GM18499 (cell line): Measurements from ENCODE around the gene ECE1.

ENCODE experiments used
- ATAC-seq: cut with Tn5 transposase; IDR thresholded peaks from one replicate; pipeline ENCODE4 v1.9.1; 2021; ENCODE audit warnings: moderate number of reproducible peaks; ENCODE audit not compliant: insufficient read depth, unreplicated experiment

Gene ECE1

DNA sequence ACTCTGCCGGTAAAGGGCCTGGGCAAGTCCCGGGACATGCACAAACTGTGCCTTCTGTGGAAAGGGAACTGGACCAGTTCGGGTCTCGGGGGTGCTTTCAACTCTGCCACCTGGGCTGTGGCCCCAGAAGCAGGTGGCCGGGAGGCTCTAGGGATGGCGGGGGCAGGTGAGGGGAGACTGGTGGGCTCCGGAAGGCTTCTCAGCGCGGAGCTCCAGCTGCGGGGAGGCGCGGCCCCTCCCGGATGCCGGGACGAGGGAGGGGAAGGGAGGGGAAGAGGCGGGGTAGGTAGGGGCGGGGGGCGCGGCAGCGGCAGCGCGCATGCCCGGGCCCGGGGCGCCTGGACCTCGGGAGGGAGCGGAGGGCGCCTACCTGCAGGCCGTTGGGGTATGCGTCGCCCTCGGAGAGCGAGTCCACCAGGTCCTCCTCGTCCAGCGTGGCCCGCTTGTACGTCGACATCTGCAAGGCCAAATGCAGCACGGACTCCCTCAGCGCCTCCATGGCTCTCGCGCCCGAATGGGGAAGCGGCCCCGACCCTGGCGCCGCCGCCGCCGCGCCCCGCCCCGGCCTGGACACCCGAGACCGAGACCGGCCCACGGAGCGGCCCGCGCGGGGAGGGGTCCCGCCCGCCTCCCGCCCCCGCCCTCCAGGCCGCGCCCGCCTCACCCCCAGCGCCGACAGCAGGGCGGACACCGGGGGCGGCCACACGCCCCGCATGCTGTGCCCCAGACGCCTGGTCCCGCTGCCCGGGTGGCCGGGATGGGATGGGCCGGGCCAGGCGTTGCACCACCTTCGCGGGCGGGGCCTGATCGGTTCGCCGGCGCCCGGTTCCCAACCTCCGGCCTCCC is at the start of gene ECE1:
Gene ECE1 (minus strand): TSS at position 764 of the 846 bp plus-strand sequence. CDS start 49 bp downstream, at position 715.
- ATAC-seq: no peak

DNA sequence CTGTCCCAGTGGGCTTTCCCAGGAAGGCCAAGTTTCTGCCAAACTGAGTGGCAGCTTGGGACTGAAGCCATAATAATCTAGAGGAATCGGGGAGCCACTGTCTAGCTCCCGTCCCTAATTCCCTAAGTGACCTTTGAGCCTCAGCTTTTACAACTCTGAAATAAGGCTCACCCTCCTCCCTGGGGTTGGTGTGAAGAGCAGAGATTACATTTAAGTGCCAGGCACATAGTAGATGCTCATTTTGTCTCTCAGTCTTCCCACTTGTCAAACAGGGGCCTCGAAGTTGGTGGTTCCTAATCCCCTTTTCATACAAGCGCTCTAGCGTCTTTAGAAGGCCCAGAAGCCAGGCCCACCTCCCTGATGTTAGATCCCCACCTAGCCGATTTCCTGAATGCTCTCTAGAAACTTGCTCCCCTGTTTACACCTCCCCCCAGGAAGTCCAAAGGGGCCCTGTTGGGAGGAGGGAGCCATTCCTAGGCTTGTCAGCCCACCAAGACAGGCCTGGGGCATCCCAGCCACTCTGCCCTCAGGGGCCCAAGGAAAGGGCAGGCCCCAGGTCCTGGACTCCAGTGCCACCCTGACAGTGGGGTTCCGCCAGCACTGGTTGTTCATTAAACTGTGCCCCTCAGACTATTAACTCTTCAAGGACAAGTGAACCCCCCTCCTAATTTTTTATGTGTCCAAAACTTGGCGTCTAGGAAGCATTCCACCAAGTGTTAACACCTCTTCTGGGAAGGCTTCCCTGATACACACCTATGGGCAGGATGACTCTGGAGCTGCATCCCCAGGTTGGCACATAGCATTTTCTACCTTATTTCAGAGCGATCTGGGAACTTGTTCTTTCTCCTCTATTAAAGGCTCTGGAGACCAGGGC is 49.3 kb upstream of the ECE1 start:
- ATAC-seq: no peak

DNA sequence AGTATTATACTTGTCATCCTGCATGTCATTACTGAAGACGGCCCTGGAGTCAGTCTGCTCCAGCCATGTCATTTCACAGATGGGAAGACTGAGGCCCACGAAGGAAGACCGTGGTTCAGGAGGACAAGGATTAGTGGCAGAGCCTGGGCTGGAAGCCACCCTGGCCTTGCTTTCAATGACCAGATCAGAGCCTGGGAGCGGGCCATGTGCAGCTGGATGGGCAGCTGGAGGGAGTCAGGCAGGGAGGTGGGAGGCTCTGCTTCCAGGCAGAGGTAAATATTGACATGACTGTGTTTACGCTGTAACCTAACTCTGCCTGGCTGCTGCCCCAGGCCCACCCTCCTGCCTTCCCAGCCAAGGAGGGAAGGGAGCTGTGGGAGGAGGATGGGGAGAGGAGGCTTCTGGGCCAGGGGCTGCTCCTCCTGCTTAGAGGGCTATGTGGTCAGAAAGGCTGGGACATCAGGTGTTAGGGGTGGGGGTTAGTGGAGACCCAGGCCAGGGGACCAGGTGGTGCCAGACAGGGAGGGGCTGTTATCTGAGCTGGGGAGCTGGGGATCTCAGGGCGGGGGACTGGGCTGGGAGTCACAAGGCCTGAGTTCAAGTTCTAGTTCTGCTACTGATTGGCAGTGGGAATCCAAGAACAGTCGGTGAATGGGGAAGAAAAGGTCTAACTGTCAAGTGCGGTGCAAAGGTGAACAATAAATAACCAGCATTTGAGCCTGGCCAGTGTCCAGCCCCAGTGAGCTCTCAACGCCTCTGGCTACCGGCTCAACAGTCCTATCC is 48.5 kb upstream of the ECE1 start:
- ATAC-seq: no peak

DNA sequence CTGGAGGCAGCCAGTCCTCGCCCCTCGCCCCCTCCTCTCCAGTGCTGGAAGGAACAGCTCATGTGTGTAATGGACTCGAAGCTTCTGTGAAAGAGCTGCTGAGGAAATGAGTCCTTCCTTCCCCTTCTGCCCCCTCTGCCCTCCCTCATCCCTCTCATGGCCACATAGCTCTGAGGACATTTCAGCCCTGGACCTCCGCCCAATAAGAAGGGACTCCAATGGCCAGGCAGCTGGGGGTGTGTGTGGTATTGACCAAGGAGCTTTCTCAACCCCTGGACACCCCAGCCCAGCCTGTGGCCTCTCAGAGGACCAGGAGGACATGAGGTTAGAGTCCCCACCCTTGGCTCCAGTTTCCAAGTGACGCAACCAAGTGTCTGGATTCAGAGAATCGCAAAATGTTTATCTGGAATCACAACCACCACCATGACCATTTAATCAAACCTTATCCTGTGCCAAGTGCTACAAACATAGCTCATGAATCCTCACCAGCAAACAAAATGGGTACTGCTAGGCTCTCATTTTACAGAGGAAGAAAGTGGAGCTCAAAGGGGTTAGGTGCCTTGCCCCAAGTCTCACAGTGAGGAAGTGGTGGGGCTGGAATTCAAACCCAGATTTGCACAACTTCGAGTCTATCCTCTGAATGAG is 47.8 kb upstream of the ECE1 start:
- no peak for ATAC-seq

DNA sequence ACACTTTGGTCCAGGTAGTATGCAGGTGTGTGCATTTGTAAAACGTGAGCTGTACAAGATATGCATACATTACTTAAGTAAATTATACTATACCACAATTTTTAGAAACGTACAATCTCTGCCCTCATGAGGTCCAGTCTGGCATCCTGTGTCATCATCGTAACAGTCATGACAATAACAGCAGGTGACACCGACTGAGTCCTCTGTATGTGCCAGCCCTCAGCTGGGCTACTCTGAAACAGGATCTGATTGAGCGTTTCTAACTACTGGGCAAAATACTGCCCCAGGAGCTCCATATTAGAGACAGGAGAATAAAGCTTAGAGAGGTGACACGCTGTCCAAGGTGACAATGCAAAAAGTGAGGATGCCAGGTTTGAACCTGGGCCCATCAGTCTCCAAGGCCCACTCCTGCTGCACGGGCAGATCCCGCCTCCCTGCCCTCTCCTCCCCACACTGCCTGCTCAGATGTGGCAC is 47.2 kb upstream of the ECE1 start:
- no peak for ATAC-seq

DNA sequence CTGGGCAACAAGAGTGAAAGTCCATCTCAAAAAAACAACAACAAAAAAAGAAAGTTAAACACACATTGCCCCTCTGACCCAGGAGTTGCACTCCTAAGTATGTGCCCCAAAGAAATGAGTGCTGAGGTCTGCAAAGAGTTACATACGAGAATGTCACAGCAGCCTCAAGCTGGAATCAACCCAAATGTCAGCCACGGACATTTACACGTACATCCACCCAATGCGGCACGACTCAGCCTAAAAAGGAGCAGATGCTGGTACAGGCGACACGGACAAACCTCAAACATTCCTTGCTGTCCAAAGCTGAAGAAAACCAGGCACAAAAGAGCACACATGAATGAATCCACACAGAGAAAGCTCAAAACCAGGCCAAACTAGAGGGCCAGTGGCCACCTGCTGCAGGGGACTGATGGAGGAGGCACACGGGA is 46.8 kb upstream of the ECE1 start:
- ATAC-seq: no peak

DNA sequence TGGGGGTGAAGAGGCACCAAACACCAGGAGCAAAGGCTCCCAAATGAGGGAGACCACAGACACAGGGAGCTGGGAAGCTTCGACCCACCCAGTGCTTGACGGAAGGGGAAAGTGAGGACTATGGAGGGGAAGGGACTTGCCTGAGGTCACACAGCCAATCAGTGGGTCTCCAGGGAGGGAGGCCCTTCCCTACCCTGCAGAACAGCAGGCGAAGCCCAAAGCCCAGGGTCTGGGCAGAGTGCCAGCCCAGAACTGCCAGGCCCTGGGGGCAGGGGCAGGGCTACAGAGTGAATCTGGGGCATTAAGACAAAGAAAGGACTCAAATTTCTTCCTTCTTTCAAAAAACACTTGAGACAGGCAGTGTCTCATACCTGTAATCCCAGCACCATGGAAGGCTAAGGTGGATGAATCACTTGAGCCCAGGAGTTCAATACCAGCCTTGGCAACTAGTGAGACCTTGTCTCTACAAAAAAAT is 45.5 kb upstream of the ECE1 start:
- no peak for ATAC-seq

DNA sequence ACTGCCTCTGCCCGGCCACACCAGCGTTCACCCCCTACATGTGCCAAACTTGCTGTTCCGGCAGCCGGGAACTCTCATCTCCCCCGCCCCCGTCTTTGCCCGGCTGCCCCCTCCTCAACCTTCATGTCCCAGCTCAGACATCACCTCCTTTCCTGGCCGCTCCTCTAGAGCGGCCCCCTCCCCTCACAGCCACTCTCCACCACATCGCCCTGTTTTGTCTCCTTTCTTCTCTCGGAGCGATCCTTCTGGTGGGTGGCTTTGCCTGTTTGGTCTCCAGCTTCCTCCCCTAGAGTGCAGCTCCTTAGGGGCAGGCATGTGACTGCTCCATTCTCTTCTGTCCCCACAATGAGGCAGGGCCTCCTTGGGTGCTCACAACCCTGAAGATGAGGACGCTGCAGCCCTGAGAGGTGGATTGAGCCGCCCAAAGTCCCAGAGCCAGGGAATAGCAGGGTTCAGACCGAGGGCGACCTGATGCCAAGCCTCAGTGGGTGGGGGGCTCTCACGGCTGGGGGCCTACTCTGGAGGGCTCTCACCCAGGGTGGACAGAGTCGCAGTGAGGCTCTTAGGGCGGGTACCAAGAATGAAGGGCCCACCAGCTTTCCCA is 44.9 kb upstream of the ECE1 start:
- ATAC-seq: no peak

DNA sequence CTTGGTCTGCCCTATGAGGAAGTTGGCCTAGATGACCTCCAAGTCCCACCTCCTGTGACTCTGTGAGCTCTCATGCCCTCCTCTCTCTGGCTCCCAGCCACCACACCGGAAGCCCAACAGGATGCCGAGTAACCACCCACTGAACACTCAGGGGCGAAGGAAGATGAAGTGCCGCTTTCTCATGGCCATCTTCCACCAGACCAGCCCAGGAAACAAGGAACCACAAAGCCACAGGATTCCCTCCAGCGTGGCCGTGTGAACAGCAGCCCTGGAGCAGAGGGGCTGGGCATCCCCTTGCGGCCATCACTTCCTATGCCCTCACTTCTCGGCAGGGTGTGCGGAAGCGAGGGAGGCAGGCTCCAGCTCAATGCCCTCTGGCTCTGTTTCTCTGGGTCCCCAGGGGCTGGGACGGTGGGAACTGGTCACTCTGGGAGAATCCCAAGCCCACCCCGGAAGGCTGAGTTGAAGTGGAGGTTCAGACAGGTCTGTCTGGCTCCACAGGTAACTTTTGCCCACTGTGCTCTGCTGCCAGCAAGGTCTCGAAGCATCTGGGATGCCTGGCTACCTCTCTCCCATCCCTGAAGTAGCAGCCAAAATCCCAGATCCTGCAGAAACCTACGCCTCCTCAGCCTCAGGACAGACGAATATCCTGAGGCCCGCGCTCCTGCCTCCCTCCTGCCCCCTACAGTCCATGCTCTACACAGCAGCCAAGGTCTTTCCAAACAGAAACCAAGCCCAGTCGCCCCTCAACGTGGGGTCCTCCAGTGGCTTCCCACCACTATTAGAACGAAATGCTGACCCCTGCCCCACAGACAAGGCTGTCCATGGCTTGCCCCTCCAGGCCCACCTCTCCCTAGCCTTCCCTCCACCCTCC is 44.2 kb upstream of the ECE1 start:
- ATAC-seq: no peak

DNA sequence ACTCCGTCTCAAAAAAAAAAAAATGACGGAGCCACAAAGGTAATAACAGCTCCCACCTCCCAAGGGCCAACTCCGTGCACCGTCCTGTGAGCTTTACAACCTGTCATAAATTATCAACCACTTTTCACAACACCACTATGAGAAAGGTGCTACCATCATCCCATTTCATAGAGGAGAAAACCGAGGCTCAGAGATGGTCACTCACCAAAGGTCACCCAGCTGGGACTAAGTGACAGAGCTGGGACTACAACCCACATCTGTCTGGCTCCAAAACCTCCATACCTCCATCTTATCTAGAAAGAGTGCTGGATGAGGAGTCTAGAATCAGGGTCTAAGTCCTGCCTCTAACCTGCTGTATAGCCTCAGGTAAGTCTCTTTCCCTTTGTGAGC is 43.6 kb upstream of the ECE1 start:
- ATAC-seq: no peak

DNA sequence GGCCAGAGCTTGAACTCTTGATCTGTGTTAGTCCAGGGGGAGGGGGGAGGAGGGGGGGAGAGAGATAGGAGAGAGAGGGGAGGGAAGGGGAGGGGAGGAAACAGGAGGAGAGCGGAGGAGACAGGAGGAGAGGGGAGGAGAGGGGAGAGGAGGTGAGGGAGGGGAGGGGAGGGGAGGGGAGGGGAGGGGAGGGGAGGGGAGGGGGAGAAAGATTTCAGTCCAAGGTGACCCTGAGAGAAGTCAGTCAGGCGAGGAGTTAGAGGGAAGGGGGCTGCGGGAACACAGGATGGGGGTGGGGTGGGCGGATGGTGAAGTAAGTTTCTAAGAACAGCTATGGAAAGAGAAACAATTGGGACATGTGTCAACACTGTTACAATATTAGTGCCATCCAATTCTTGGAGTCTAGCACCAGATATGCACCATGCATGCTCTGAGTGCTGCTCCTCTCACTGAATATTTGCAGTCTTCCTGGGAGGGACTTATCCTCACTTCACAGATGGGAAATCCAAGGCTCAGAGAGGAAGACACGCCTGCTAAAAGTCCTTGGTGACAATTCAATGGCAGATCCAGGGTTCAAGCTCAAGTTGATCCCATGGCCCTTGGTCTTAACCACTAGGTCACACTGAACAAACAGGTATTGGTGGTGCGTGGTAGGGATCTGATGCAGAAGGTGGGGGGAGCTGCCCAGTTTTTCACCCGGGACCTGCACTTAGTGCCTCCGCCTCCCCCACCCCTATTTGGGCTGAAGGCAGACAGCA is 42.5 kb upstream of the ECE1 start:
- ATAC-seq: no peak

DNA sequence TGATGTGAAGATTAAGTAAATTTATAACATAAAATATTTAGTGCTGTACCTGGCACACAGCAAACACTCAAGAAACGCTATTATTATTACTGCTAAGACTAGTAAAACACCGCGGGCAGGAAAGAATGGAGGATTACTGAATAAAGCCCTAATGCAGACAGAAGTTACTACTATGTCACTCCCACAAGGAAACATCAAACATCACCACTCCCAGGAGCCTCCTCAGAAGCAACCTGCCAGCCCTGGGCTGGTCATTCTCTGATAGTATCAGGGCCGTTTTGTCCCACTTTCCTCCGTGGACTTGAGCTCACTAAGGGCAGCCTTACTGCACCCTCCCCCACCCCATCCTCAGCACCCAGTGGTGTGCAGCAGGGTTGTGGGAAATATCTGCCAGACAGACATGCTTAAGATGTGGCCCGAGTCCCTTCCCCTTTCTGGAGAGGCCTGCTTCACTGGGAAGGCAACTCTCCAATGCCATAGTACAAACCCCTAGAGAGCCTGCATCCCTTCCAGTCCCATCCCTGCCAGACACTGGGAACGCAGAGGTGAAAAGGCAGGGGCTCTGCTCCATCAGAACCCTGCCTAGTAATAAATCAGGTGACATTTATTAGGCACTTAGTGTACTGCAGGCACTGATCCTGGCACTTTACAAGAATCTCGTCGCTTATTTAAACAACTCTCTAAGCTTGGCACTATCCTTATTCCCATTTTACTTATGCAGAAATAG is 41.7 kb upstream of the ECE1 start:
- no peak for ATAC-seq

DNA sequence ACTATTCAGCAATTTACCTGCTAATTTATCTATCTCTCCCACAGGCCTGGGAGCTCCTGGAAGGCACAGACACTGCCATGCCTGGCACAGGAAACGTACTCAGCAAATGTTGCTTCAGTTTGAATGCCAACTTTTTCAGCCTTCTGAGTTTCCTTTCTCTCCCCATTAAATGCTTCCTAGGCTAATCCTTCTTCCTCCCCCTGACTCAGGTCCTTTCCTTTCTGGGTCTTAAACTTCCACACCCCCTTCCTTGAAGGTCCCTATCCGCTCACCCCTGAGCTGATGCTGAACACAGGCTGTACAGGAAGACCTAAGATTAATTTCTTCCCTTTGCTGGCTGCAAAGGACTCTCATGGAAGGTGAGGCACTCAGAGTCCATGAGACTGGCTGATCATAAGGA is 40.3 kb upstream of the ECE1 start:
- no peak for ATAC-seq

DNA sequence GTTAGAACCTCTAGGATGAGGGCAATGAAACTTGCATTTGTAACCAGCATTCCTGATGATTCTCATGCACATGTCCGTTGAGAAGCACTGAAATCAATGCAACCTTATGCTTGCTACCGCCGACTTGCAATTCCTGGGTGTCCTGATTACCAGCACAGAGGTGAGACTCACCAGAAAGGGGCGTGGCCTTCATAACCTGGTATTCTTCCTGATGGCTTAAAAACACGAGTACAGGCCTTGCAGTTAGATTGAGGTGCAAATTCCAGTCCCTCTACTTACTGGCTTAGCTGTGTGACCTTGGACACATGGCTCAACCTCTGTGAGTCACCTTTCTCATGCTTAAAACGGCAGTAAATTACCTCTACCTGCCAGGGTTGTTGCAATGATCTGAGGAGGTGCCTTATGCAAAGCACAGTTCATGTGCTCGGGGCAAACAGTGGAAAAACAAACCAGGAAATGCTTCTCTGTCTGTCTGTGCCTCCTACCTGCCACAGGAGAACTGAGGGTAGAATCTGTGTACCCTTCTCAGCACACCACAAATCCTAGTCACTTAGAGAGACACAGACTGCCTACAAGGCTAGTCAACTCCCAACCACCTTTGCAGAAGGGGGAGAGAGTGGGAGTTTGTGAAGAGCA is 39.1 kb upstream of the ECE1 start:
- no peak for ATAC-seq

DNA sequence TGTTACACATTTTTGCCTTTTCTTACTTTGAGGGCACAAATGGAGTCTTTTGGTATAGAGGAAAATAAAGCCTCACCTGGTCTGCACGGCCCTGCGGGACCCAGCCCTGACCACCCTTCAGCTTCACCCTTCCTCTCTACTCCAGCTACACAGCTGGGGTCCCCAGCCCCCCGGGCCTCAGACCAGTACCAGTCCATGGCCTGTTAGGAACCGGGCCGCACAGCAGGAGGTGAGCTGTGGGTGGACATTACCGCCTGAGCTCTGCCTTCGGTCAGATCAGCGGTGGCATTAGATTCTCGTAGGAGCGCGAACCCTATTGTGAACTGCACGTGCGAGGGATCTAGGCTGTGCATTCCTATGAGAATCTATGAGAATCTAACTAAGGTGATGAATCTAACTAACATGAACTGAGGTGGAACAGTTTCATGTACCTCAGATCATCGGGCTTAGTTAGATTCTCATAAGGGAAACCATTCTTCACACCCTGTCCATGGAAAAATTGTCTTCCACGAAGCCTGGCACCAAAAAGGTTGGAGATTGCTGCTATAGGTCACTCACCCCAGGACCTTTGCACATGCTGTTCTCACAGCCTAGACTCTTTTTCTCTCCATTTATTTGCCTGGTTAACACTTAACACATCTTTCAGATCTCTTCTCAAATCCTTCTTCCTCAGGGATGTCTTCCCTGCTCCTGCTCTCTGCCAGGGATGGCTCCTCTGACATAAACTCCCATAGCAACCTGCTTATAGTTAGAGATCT is 37.5 kb upstream of the ECE1 start:
- ATAC-seq: no peak

DNA sequence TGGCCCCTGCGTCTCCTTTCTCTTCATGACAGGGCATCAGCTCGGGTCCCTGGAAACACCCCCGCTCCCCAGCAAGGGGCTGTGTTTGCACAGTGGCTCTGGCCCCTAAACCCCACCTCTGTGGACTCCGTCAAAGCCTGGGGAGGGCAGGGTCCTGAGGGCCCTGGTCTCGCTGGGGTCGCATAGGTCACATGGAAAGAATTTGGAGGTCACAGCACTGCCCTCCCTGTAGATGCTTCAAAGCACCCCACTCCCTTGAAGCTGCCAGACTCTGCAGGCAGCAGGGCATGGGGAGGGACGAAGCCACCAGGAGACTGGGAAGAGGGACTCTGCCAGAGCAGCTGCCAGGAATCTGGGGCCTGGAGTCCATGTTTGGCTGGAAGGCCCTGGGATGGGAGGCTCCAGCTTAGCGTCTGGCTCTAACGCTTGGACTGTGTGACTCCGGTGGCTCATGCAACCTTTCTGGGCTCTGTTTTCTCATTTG is 36.6 kb upstream of the ECE1 start:
- ATAC-seq: no peak
